Fibroblast of lung (primary cell): Measurements from ENCODE around the gene HRH1. TPM values are rescaled to one million over a fixed set of nuclear protein-coding genes. Genes with fewer than 3 reads are reported as not detected.
A peak's percentile ranks its signal among the peaks of the same experiment; 100 is the strongest.

ENCODE experiments used
- DNase-seq, 2 donors: peaks; one replicate each; pipeline versions ENCODE4 v3.0.0 to v3.0.0-alpha.2; 2010; ENCODE audit warnings: low read depth in 2 of 2
- H2AFZ ChIP-seq: 2 replicates; pipeline ENCODE4 v1.5.1; 2012; ENCODE audit warnings: low read length, control low read depth, inconsistent platforms
- H3K27ac ChIP-seq: 2 replicates; pipeline ENCODE4 v1.5.1; 2011; ENCODE audit warnings: low read length, control low read depth; ENCODE audit not compliant: insufficient read depth
- H3K27me3 ChIP-seq: 2 replicates; pipeline ENCODE4 v1.5.1; 2011; ENCODE audit warnings: mild to moderate bottlenecking, low read length; ENCODE audit not compliant: control insufficient read depth, insufficient read depth
- H3K36me3 ChIP-seq: 2 replicates; pipeline ENCODE4 v1.5.1; 2011; ENCODE audit warnings: low read length; ENCODE audit not compliant: control insufficient read depth, insufficient read depth
- H3K4me1 ChIP-seq: 2 replicates; pipeline ENCODE4 v1.5.1; 2011; ENCODE audit warnings: low read length; ENCODE audit not compliant: control insufficient read depth, insufficient read depth; ENCODE audit errors: extremely low read depth
- H3K4me2 ChIP-seq: 2 replicates; pipeline ENCODE4 v1.5.1; 2011; ENCODE audit warnings: low read length, control low read depth; ENCODE audit not compliant: insufficient read depth; ENCODE audit errors: extremely low read depth
- H3K4me3 ChIP-seq, 4 experiments: fragments of 200-600 bp in 1 of 4; sonication (generic) in 1 of 4; replicated peaks in 1 of 4; 2 replicates each; pipeline ENCODE4 v1.5.1; 2011 to 2016; ENCODE audit warnings: low read length in 4 of 4, low read depth in 3 of 4, mild to moderate bottlenecking in 3 of 4, control low read depth in 2 of 4, inconsistent platforms in 1 of 4, mixed read lengths in 1 of 4; ENCODE audit not compliant: insufficient read depth in 1 of 4; ENCODE audit errors: control extremely low read depth in 1 of 4
- H3K79me2 ChIP-seq: 2 replicates; pipeline ENCODE4 v1.5.1; 2012; ENCODE audit warnings: mild to moderate bottlenecking, low read length, inconsistent platforms; ENCODE audit not compliant: control insufficient read depth, insufficient read depth
- H3K9ac ChIP-seq: 2 replicates; pipeline ENCODE4 v1.5.1; 2011; ENCODE audit warnings: mild to moderate bottlenecking, low read length, control low read depth; ENCODE audit not compliant: insufficient read depth
- H3K9me3 ChIP-seq: 2 replicates; pipeline ENCODE4 v1.5.1; 2012; ENCODE audit warnings: low read depth, low read length; ENCODE audit not compliant: control insufficient read depth, insufficient read depth
- H4K20me1 ChIP-seq: 2 replicates; pipeline ENCODE4 v1.5.1; 2011; ENCODE audit warnings: low read length; ENCODE audit not compliant: control insufficient read depth, insufficient read depth; ENCODE audit errors: extremely low read depth
- CTCF ChIP-seq, 2 donors: IDR thresholded peaks in 1 of 2; conservative IDR thresholded peaks in 1 of 2; 1 replicate in 1 of 2; 2 replicates in 1 of 2; pipeline ENCODE4 v1.5.1; 2011 to 2012; ENCODE audit warnings: low read length in 2 of 2, control low read depth in 1 of 2, inconsistent platforms in 1 of 2, low read depth in 1 of 2, mild to moderate bottlenecking in 1 of 2
- EZH2 ChIP-seq: IDR thresholded peaks from 2 replicates; pipeline ENCODE4 v1.5.1; 2012; ENCODE audit warnings: low read length, control low read depth, mild to moderate bottlenecking; ENCODE audit errors: missing control alignments
- polyA plus RNA-seq, 2 donors: library from polyadenylated mRNA; depleted of rRNA in 1 of 2; stranded (reverse) in 1 of 2; unstranded in 1 of 2; fragments of >200 nt; gene quantifications; 2 replicates each; pipeline ENCODE4 v1.2.1, GENCODE V29; 2011 to 2012; ENCODE audit warnings: missing spikeins in 1 of 2
- total RNA-seq: library from RNA; depleted of rRNA; stranded (reverse); fragments of >200 nt; gene quantifications from 2 replicates; pipeline ENCODE4 v1.2.1, GENCODE V29; 2014

The HRH1 gene
- total and polyA plus RNA-seq, 2 donors (not counting 1 experiment from before 2014, with no cell fraction given), result 12.6 to 30.6 TPM

GRCh38 chr3:11221818-11222415 is 67.6 kb downstream of the HRH1 start:
- DNase-seq, result no peak
- Histone ChIP-seq H3K36me3 (no peaks in the 10 kb centered on the region), H3K27me3 (no peaks in the 10 kb centered on the region), H3K4me3 (no peak overlapping the region), H3K9ac (no peak overlapping the region), H3K27ac (no peak overlapping the region), H2AFZ (no peak overlapping the region), H3K79me2 (no peaks in the 10 kb centered on the region), H3K9me3 (no peaks in the 10 kb centered on the region), H3K4me1 (no peaks in the 10 kb centered on the region), H3K4me2 (no peak overlapping the region), H4K20me1 (no peaks in the 10 kb centered on the region)
- TF ChIP-seq EZH2 (no peak), CTCF (conservative IDR thresholded peaks at IDR 0.05 in 1 of 2, IDR thresholded peaks at IDR 0.05 in 1 of 2; ENCODE audit: low read depth in 1 of 2, low read length in 2 of 2) (peak in 1 of 2 donors; percentile 19)

- no peaks in the 10 kb centered on the region for H4K20me1 ChIP-seq
- DNase-seq, result no peak
- H3K79me2 ChIP-seq, result no peaks in the 10 kb centered on the region
- no peak overlapping the region for H3K9ac ChIP-seq
- no peak overlapping the region for H3K4me3 ChIP-seq
- no peaks in the 10 kb centered on the region for H3K36me3 ChIP-seq
- no peak for TF ChIP-seq CTCF (conservative IDR thresholded peaks at IDR 0.05 in 1 of 2, IDR thresholded peaks at IDR 0.05 in 1 of 2; ENCODE audit: low read depth in 1 of 2, low read length in 2 of 2)
- no peak for TF ChIP-seq EZH2
- H3K4me1 ChIP-seq, result no peaks in the 10 kb centered on the region
- no peak overlapping the region for H3K27ac ChIP-seq
- H3K9me3 ChIP-seq, result no peaks in the 10 kb centered on the region
- no peaks in the 10 kb centered on the region for H3K27me3 ChIP-seq
- H2AFZ ChIP-seq, result no peak overlapping the region
- H3K4me2 ChIP-seq, result no peak overlapping the region
Measured at GRCh38 chr3:11224010-11224409, 69.7 kb downstream of the HRH1 start.

GRCh38 chr3:11224870-11225229 is 70.6 kb downstream of the HRH1 start:
- Histone ChIP-seq H3K4me2 (no peak overlapping the region), H2AFZ (no peak overlapping the region), H3K9ac (no peak overlapping the region), H3K4me3 (no peak overlapping the region), H3K36me3 (no peaks in the 10 kb centered on the region), H3K4me1 (no peaks in the 10 kb centered on the region), H3K9me3 (no peaks in the 10 kb centered on the region), H3K27ac (no peak overlapping the region), H3K27me3 (no peaks in the 10 kb centered on the region), H3K79me2 (no peaks in the 10 kb centered on the region), H4K20me1 (no peaks in the 10 kb centered on the region)
- DNase-seq, result no peak
- TF ChIP-seq CTCF (conservative IDR thresholded peaks at IDR 0.05 in 1 of 2, IDR thresholded peaks at IDR 0.05 in 1 of 2; ENCODE audit: low read depth in 1 of 2, low read length in 2 of 2) (no peak), EZH2 (no peak)
